H54 (cell line): ENCODE data around the gene C1orf159.
"Not testable (repeated sequence)": the region's sequence is repeated elsewhere in the genome, so short reads cannot be mapped to it uniquely, and the experiment has no call there.

ENCODE experiments used
- DNase-seq: peaks from one replicate; pipeline ENCODE4 v3.0.0; 2011; ENCODE audit warnings: low spot score, mixed read lengths; ENCODE audit not compliant: insufficient read length
- FAIRE-seq: peaks from 3 replicates; lab custom pipeline; 2011; peaks lifted over from hg19 to GRCh38; lab: Jason Lieb, UNC
- POLR2A ChIP-seq: IDR thresholded peaks from 2 replicates; pipeline ENCODE4 v1.6.1; 2011; ENCODE audit warnings: low read depth, mild to moderate bottlenecking, low read length

The C1orf159 gene

GRCh38 chr1:1084372-1085170, 31.3 kb downstream of the C1orf159 start:
- no peak for FAIRE-seq
- TF ChIP-seq POLR2A, result no peak
- DNase-seq, result no peak

DNA sequence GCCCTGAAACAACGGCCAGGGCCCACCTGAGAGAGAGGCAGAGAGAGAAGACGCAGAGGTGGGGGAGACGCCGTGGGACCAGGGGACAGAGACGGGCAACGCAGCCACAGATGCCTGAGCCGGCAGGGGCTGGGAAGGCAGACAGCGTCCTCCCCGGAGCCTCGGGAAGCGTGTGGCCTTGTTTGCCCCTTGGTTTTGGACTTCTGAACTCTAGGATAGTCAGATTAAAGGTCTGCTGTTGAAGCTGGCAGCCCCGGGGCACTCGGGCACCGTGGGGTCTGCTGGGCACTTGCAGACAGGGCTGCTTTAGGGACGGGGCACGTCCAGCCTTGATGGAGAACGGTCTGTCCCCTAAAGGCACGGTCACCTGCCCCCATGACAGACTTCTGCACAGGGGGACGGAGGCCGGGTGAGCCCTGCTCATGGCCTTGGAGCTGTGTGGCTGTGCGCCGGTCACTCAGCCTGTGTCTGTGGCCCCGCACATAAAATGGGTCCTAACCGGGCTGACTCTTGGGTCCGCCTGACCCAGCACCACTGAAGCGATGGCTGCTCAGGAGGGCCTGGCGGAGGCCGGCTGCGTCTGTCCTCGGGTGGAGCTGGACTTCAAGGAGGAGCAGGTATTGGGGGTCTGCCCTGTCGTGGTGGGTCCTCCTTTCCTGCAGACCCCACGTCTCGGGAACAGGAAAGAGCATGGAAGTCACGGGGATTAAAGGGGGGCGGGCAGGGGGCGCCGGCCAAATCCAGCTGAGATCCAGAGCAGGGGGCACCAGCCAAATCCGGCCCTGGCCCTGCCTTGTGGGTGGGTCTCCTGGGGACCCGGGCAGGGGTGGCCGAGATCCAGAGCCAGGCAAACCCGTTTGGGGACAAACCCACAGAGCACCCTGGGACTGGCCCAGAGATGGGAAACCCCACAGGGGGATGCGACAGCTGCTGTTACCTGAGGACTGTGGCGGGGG, 32.2 kb downstream of the C1orf159 start:
- FAIRE-seq (no peak), DNase-seq (no peak)
- no peak for TF ChIP-seq POLR2A

- TF ChIP-seq POLR2A, result no peak
- FAIRE-seq (no peak), DNase-seq (no peak)
Observed at GRCh38 chr1:1082776-1083415, 33.0 kb downstream of the C1orf159 start.

DNA sequence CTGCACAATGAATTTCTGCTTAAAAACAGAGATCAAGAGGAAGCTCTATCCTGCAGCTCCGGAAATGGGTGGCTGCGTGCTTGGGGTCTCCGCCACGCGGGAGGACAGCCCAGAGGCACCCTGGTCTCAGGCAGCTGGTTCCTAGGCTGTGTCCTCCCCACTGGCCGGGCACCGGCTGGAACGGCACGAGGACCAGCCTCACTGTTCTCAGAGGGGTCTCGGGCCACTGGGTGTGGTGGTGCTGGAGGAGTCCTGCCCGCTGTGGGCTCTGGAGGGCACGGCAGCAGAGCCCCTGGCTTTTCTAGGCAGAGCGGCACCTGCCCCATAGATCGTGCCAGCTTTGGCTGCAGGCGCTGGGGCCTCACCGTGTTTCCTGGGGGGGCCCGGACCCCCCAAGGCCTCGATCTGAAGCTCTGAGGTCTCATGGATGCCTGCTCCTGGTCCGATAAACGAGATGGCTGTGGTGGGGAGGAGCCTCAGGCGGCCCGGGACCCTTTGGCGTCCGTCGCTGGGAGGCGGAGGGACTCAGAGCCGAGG, 33.6 kb downstream of the C1orf159 start:
- no peak for TF ChIP-seq POLR2A
- FAIRE-seq, result no peak
- DNase-seq, result no peak

- FAIRE-seq (no peak), DNase-seq (no peak)
- no peak for TF ChIP-seq POLR2A
Observed at GRCh38 chr1:1081311-1082238, 34.3 kb downstream of the C1orf159 start.

GRCh38 chr1:1080951-1081310, 35.0 kb downstream of the C1orf159 start:
- no peak for TF ChIP-seq POLR2A
- DNase-seq (no peak), FAIRE-seq (no peak)

GRCh38 chr1:1080122-1080757, 35.6 kb downstream of the C1orf159 start:
- FAIRE-seq (no peak), DNase-seq (no peak)
- no peak for TF ChIP-seq POLR2A

- DNase-seq, result peak; percentile 92
- no peak for TF ChIP-seq POLR2A
- FAIRE-seq, result peak; percentile 98
Observed at GRCh38 chr1:1079408-1080121, 36.3 kb downstream of the C1orf159 start.

- FAIRE-seq, DNase-seq: not testable (repeated sequence)
Observed at GRCh38 chr1:1077396-1077795, 38.5 kb downstream of the C1orf159 start.

- no peak for FAIRE-seq
- no peak for TF ChIP-seq POLR2A
- DNase-seq, result no peak
Observed at GRCh38 chr1:1075148-1075935, 40.5 kb downstream of the C1orf159 start.

DNA sequence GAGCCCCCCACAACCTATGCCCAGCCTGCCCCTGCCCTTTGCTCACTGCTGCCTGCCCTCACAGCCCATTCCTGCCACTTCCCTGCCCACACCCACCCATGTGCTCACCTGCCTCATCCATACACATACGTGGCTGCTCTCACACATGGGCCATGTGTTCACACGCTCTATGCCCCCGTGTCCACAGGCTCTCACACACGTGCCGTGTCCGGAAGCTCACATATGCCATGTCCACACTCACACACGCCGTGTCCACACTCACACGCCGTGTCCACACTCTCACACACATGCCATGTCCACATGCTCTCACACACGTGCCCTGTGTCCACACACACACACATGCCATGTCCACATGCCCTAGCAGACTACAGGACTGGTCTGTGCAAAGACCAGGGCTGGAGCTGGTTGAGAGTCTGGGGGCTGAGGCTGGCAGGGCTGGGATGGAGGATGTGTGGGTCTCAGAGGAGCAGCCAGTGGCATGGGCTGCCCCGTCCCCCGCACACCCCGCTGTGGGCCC, 41.2 kb downstream of the C1orf159 start:
- no peak for FAIRE-seq
- no peak for TF ChIP-seq POLR2A
- no peak for DNase-seq
